Panc1 (cell line): ENCODE data around the gene GPR37L1.

Experiments
- POLR2AphosphoS5 ChIP-seq: IDR thresholded peaks from 2 replicates; pipeline ENCODE4 v1.6.1; 2012; ENCODE audit warnings: mild to moderate bottlenecking, low read depth, low read length, moderate library complexity
- SIN3A ChIP-seq: IDR thresholded peaks from 2 replicates; pipeline ENCODE4 v1.6.1; 2012; ENCODE audit warnings: low read depth, mild to moderate bottlenecking, low read length, moderate library complexity, borderline replicate concordance; ENCODE audit not compliant: insufficient read depth
- TCF7L2 ChIP-seq: IDR thresholded peaks from 2 replicates; pipeline ENCODE4 v1.6.1; 2011; ENCODE audit warnings: mild to moderate bottlenecking, low read depth, low read length, inconsistent platforms
- TF ChIP-seq, protein P1 (sequence below): fragments of 450-650 bp; IDR thresholded peaks from 2 replicates; pipeline ENCODE4 v1.5.1; 2017; ENCODE audit warnings: mild to moderate bottlenecking
- TF ChIP-seq, protein P2 (sequence below), 2 experiments: IDR thresholded peaks; 2 replicates each; pipeline ENCODE4 v1.6.1; 2011 to 2012; ENCODE audit warnings: low read depth in 2 of 2, control low read depth in 1 of 2, low read length in 1 of 2, mild to moderate bottlenecking in 1 of 2, moderate library complexity in 1 of 2; ENCODE audit not compliant: insufficient read depth in 1 of 2

DNA sequence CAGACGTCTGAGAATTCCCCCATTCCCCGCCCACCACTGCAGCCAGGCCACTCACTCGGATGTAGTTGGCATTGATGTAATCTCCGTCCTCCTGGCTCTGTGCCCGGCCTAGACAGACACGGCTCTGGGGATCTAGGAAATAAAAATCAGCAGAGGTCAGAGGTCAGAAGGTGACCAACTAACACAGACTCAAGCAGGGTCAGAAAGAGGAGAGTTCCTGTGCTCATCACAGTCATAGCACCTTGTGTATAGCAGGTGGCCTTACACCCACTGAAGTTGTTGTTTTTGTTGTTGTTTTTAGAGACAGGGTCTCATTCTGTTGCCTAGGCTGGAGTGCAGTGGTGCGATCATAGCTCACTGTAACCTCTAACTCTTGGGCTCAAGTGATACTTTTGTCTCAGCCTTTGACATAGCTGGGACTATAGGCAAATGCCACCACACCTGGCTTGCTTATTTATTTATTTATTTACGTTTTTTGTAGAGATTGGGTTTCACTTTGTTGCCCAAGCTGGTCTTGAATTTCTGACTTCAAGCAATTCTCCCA, 32.8 kb downstream of the GPR37L1 start:
- TF ChIP-seq POLR2AphosphoS5 (no peak), SIN3A (no peak), TCF7L2 (no peak)
- TF ChIP-seq, protein P1, sequence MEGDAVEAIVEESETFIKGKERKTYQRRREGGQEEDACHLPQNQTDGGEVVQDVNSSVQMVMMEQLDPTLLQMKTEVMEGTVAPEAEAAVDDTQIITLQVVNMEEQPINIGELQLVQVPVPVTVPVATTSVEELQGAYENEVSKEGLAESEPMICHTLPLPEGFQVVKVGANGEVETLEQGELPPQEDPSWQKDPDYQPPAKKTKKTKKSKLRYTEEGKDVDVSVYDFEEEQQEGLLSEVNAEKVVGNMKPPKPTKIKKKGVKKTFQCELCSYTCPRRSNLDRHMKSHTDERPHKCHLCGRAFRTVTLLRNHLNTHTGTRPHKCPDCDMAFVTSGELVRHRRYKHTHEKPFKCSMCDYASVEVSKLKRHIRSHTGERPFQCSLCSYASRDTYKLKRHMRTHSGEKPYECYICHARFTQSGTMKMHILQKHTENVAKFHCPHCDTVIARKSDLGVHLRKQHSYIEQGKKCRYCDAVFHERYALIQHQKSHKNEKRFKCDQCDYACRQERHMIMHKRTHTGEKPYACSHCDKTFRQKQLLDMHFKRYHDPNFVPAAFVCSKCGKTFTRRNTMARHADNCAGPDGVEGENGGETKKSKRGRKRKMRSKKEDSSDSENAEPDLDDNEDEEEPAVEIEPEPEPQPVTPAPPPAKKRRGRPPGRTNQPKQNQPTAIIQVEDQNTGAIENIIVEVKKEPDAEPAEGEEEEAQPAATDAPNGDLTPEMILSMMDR = no peak
- TF ChIP-seq, protein P2, sequence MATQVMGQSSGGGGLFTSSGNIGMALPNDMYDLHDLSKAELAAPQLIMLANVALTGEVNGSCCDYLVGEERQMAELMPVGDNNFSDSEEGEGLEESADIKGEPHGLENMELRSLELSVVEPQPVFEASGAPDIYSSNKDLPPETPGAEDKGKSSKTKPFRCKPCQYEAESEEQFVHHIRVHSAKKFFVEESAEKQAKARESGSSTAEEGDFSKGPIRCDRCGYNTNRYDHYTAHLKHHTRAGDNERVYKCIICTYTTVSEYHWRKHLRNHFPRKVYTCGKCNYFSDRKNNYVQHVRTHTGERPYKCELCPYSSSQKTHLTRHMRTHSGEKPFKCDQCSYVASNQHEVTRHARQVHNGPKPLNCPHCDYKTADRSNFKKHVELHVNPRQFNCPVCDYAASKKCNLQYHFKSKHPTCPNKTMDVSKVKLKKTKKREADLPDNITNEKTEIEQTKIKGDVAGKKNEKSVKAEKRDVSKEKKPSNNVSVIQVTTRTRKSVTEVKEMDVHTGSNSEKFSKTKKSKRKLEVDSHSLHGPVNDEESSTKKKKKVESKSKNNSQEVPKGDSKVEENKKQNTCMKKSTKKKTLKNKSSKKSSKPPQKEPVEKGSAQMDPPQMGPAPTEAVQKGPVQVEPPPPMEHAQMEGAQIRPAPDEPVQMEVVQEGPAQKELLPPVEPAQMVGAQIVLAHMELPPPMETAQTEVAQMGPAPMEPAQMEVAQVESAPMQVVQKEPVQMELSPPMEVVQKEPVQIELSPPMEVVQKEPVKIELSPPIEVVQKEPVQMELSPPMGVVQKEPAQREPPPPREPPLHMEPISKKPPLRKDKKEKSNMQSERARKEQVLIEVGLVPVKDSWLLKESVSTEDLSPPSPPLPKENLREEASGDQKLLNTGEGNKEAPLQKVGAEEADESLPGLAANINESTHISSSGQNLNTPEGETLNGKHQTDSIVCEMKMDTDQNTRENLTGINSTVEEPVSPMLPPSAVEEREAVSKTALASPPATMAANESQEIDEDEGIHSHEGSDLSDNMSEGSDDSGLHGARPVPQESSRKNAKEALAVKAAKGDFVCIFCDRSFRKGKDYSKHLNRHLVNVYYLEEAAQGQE (IDR thresholded peaks at IDR 0.05; ENCODE audit: insufficient read depth in 1 of 2, low read depth in 2 of 2, low read length in 1 of 2) = no peak
